SU-DHL-6 (cell line): ENCODE data around the gene EIF2B2.
A peak's percentile ranks its signal among the peaks of the same experiment; 100 is the strongest.

ENCODE experiments used
- H2AFZ ChIP-seq: fragments of 200-600 bp; sonication (generic); 2 replicates; pipeline ENCODE4 v1.6.1; 2014; ENCODE audit warnings: low read depth, mild to moderate bottlenecking, moderate library complexity, mixed read lengths, antibody characterized with exemption, low read length; ENCODE audit not compliant: severe bottlenecking
- H3F3A ChIP-seq: fragments of 200-600 bp; shearing (Covaris generic); 2 replicates; pipeline ENCODE4 v1.6.0; 2016; ENCODE audit warnings: antibody characterized with exemption, mild to moderate bottlenecking; ENCODE audit not compliant: insufficient read depth
- H3K27ac ChIP-seq: fragments of 200-600 bp; sonication (generic); 2 replicates; pipeline ENCODE4 v1.5.1; 2016; ENCODE audit warnings: low read depth, mild to moderate bottlenecking, low read length, moderate library complexity, mixed read lengths
- H3K27me3 ChIP-seq: fragments of 200-600 bp; sonication (generic), shearing (Covaris generic); 2 replicates; pipeline ENCODE4 v1.6.0; 2014; ENCODE audit warnings: mild to moderate bottlenecking, low read length
- H3K36me3 ChIP-seq: fragments of 200-600 bp; sonication (generic); 2 replicates; pipeline ENCODE4 v1.6.1; 2014; ENCODE audit warnings: mild to moderate bottlenecking, low read length, mixed read lengths
- H3K4me2 ChIP-seq: fragments of 300-600, 200-600 bp; shearing (Covaris generic), sonication (generic); 2 replicates; pipeline ENCODE4 v1.6.0; 2014; ENCODE audit warnings: low read length, low read depth, mild to moderate bottlenecking; ENCODE audit not compliant: poor library complexity, severe bottlenecking
- H3K4me3 ChIP-seq: fragments of 200-600 bp; sonication (generic); 2 replicates; pipeline ENCODE4 v1.5.1; 2014; ENCODE audit warnings: antibody characterized with exemption, low read length, mild to moderate bottlenecking, mixed read lengths; ENCODE audit not compliant: insufficient read depth, poor library complexity, severe bottlenecking
- H3K79me2 ChIP-seq: fragments of 200-600 bp; sonication (generic); 2 replicates; pipeline ENCODE4 v1.6.1; 2014; ENCODE audit warnings: mild to moderate bottlenecking, low read length, moderate library complexity; ENCODE audit not compliant: insufficient read depth
- H3K9ac ChIP-seq: fragments of 200-600 bp; sonication (generic); 2 replicates; pipeline ENCODE4 v1.7.0; 2014; ENCODE audit warnings: mild to moderate bottlenecking, low read length
- H3K9me2 ChIP-seq: fragments of 200-600 bp; sonication (generic); replicated peaks from 2 replicates; pipeline ENCODE4 v1.6.1; 2014; ENCODE audit warnings: low read length; ENCODE audit not compliant: insufficient read depth
- H3K9me3 ChIP-seq: fragments of 200-600 bp; sonication (generic); 2 replicates; pipeline ENCODE4 v1.6.1; 2014; ENCODE audit warnings: low read length, mixed read lengths; ENCODE audit not compliant: insufficient read depth
- H4K20me1 ChIP-seq: fragments of 200-600 bp; sonication (generic); 2 replicates; pipeline ENCODE4 v1.6.1; 2014; ENCODE audit warnings: low read depth, mild to moderate bottlenecking, antibody characterized with exemption, low read length, moderate library complexity, mixed read lengths
- EZH2phosphoT487 ChIP-seq: fragments of 200-600 bp; sonication (generic), shearing (Covaris generic); conservative IDR thresholded peaks from 2 replicates; pipeline ENCODE4 v1.6.1; 2018; ENCODE audit warnings: mild to moderate bottlenecking, antibody characterized with exemption, low read length, moderate library complexity, mixed read lengths
- TF ChIP-seq, protein P1 (sequence below): fragments of 200-600 bp; sonication (generic); IDR thresholded peaks from one replicate; pipeline ENCODE4 v1.5.1; 2017; ENCODE audit warnings: antibody characterized with exemption, mild to moderate bottlenecking, low read length, moderate library complexity; ENCODE audit not compliant: insufficient read depth, poor library complexity, severe bottlenecking

EIF2B2 gene

DNA sequence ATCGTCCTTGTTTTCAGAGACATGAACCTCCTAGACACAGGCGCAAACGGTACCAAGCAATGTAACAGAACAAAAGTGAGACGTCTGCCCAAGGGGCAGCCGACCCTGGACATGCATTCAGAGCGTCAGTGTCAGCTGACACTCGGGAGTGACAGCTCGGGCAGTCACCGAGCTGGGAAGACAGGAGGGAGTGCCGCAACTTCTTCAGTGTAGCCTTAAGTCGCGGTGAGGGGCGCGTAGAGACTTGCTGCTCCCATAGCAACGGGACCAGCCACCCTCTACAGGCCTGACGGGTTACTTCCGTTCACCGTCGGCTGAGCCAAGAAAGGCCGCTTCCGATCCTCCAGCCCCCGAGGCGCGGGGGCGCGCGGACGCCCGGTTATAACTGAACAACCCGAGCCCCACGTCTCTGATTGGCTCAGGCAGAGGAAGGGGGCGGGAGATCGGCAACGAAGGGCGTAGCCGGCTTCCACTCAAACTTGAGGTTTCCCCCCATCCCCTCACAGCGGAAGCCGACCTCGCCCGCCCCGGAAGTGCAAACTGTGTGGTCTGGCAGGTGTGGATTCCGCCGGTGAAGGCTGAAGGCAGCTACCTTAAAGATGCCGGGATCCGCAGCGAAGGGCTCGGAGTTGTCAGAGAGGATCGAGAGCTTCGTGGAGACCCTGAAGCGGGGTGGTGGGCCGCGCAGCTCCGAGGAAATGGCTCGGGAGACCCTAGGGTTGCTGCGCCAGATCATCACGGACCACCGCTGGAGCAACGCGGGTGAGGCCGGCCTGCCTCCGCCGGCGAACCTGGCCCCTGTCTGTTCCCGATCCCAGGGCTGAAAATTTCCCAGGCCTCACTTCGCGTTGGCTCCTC, at the start of gene EIF2B2:
Gene EIF2B2, plus strand, starts transcription at position 530 of the 858 bp plus-strand sequence. Its CDS starts 70 bp downstream, at position 600.
- no peaks in the 10 kb centered on the region for H3K9me3 ChIP-seq
- 0 out of 2 replicates have a peak within 1 kb of the TSS, but pooled peaks have one; percentile 2 for H3K27ac ChIP-seq
- peak within 1 kb of the TSS; percentile 82 for H3K4me3 ChIP-seq

DNA sequence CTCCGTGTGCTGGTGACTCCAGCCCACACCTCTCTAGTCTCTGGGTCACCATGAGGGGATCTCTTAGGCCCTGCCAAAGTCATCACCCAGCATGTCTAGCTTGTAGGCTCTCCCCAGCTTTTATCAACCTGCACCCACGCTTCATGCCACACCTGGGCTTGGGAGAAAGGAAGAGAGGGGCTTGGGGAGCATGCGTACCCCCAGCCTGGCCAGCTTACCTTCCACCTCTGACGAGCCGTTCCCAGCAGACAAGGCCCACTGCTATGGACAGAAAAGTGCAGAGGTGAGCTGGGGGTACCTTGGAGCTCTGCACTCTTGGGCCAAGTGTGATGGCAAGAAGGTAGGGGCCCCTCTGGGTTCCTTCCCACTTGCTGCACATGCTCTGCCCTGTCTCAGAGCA, 49.0 kb upstream of the EIF2B2 start:
- TF ChIP-seq EZH2phosphoT487: no peak
- TF ChIP-seq, protein P1, sequence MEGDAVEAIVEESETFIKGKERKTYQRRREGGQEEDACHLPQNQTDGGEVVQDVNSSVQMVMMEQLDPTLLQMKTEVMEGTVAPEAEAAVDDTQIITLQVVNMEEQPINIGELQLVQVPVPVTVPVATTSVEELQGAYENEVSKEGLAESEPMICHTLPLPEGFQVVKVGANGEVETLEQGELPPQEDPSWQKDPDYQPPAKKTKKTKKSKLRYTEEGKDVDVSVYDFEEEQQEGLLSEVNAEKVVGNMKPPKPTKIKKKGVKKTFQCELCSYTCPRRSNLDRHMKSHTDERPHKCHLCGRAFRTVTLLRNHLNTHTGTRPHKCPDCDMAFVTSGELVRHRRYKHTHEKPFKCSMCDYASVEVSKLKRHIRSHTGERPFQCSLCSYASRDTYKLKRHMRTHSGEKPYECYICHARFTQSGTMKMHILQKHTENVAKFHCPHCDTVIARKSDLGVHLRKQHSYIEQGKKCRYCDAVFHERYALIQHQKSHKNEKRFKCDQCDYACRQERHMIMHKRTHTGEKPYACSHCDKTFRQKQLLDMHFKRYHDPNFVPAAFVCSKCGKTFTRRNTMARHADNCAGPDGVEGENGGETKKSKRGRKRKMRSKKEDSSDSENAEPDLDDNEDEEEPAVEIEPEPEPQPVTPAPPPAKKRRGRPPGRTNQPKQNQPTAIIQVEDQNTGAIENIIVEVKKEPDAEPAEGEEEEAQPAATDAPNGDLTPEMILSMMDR: no peak
- Histone ChIP-seq H3K36me3 (no peaks in the 10 kb centered on the region), H3F3A (no peaks in the 10 kb centered on the region), H3K9me3 (no peaks in the 10 kb centered on the region), H3K79me2 (no peaks in the 10 kb centered on the region), H3K4me2 (no peak overlapping the region), H3K9ac (no peak overlapping the region), H3K9me2 (no peaks in the 10 kb centered on the region), H3K4me3 (no peak overlapping the region), H4K20me1 (no peaks in the 10 kb centered on the region), H3K27ac (no peak overlapping the region), H2AFZ (no peak overlapping the region), H3K27me3 (no peaks in the 10 kb centered on the region)

More for the DNA sequence above, at the start of gene EIF2B2:
- Histone ChIP-seq H3F3A (no peaks in the 10 kb centered on the region), H2AFZ (peak within 1 kb of the TSS; percentile 82), H3K36me3 (peaks cover 8% of the 10 kb centered on the region; the same call in 1 of the 2 replicates), H4K20me1 (no peaks in the 10 kb centered on the region), H3K4me2 (peak within 1 kb of the TSS; percentile 91), H3K79me2 (peaks cover 16% of the 10 kb centered on the region), H3K9me2 (no peaks in the 10 kb centered on the region), H3K9ac (peak within 1 kb of the TSS; percentile 87), H3K27me3 (no peaks in the 10 kb centered on the region)
- no peak for TF ChIP-seq EZH2phosphoT487
- TF ChIP-seq, protein P1: no peak

DNA sequence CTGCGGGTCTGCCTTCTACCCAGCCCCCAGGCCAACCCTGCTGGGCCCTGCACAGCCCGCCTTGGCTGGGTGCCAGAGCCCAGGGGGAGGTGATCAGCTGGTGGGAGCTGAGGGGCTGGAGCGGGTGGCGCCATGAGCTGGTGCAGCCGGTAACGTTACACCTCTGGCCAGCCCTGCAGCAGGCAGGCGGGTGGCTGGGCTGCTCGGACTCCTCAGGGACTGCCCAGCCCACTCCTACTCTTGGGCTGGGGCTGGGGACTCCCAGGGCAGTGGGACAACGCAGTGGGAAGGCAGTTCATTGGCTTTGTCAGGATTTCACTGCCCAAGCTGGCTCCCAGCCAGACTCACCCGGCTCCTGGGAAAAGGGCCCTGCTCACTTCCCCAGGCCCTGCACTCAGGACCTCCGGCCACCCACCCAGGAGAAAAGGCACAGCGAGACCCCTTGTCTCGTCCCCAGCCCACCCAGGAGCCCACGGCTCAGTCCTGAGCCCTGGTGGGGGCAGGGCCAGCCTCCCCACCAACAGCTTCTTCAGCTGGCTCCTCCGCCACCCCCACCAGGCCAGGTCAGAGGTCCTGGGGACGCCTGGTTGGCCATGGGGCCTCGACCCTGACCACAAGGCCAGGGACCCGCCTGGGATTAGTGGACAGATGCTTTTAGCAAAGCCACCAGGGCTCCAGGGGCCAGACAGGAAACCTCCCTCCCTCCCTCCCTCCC, 48.3 kb upstream of the EIF2B2 start:
- Histone ChIP-seq H3K36me3 (no peaks in the 10 kb centered on the region), H3K27me3 (no peaks in the 10 kb centered on the region), H3K27ac (no peak overlapping the region), H3K9ac (no peak overlapping the region), H3K9me3 (no peaks in the 10 kb centered on the region), H3K9me2 (no peaks in the 10 kb centered on the region), H4K20me1 (no peaks in the 10 kb centered on the region), H3K4me2 (no peak overlapping the region), H3F3A (no peaks in the 10 kb centered on the region), H3K4me3 (no peak overlapping the region), H3K79me2 (no peaks in the 10 kb centered on the region), H2AFZ (no peak overlapping the region)
- TF ChIP-seq, protein P1: no peak
- TF ChIP-seq EZH2phosphoT487: no peak
